Activated CD4-positive, CD25-positive, alpha-beta regulatory T cell treated with anti-CD3 and anti-CD28 coated beads, Interleukin-2, amount 50 U/mL, for 72 hours (primary cell): ENCODE data around the gene BTD.
"Not testable (repeated sequence)": the region's sequence is repeated elsewhere in the genome, so short reads cannot be mapped to it uniquely, and the experiment has no call there.

Source experiments
- DNase-seq: peaks from one replicate; pipeline ENCODE4 v3.0.0; 2021

Gene BTD, protein sequence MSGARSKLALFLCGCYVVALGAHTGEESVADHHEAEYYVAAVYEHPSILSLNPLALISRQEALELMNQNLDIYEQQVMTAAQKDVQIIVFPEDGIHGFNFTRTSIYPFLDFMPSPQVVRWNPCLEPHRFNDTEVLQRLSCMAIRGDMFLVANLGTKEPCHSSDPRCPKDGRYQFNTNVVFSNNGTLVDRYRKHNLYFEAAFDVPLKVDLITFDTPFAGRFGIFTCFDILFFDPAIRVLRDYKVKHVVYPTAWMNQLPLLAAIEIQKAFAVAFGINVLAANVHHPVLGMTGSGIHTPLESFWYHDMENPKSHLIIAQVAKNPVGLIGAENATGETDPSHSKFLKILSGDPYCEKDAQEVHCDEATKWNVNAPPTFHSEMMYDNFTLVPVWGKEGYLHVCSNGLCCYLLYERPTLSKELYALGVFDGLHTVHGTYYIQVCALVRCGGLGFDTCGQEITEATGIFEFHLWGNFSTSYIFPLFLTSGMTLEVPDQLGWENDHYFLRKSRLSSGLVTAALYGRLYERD

DNA sequence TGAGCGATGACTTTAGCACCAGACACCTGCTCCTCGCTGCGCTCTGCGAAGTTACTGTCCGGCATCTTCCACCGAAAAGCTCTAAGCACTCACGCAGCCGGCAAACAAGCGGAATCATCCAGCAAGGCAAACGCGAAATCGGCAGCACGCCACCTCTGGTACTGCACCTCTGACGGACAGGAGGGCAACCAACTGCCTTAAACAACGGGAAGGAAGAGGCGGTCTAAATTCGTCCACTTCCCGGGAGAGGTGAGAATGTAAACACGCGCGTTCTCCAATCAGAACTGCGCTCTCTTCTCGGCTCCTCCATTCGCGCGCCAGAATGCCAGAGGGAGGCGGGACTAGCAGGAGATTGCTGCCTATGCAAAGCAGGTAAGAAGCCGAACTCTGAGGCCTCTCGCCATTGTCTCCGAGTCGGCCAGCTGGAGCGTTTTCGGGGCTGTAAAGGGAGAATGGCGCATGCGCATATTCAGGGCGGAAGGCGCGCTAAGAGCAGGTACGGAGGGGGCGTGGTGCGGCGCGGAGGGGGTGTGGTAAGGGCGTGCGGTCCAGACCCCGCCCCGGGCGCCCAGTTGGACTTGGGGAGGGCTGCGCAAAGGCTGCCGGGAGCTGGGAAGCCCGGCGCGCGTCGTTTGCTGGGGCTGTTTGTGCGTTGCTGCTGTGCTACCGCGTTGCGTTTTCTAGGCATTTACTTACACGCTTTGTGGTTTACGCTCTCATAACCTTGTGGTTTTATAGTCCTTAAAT lies at the start of gene BTD, which contains the start of gene HACL1:
TSS of gene BTD (plus strand) at position 347 of the 747 bp plus-strand sequence. CDS start 33,695 bp downstream, outside the sequence.
TSS of gene HACL1 (minus strand) at position 171 of the 747 bp plus-strand sequence. CDS start at position 65, 106 bp downstream.
- peak; percentile 99 for DNase-seq

DNA sequence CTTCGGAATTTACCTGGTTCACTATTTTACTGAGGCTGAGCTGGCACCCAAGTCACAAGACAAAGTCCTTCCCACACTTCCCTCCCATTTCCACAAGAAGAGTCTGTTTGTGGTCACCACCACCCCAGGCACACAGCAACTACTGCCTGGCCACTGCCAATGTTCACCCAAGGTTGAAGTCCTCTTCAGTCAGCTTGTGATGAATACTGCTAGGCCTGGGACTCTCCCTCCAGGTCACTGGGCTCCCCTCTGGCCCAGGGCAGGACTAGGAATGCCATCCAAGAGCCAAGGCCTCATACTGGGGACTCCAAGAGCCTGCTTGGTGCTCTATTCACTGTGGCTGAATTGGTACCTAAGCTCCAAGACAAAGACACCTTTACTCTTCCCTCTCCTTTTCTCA lies 49.6 kb upstream of the BTD start:
- no peak for DNase-seq

DNA sequence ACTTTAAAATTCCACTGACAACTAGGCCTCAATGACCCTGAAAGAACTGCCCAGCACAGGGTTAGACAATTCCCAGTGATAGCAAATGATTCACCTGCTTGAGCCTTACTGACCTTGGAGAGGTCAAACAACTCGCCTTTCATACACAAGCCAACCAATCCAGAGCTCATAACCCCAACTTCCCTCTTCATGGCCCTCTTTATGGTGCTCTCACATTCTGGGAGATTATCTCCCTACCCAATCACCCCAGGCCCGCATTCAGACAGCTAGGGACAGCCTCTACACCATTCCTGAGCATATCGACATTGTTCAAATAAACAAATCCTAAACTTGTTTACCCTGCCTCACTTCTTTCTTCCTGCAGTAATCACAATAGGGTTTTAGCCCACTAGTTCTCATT lies 47.8 kb upstream of the BTD start:
- no peak for DNase-seq

DNA sequence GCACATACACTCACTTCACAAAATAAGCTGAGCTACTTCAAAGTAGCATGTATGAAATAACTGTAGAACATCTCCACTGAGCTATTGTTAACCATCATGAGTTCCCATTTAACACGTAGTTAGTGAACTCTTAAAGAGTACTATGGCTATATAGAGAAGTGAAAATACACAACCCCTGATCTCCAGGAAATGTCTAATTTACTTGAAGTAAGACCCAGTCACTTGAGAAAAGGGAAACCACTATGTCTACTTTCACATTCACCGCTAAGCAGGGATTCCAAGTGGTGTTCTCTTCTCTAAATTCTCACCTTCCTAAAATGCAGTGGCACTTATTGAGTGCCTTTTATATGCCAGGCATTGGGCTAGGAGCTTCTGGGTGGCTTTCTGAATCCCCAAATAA lies 45.0 kb upstream of the BTD start:
- no peak for DNase-seq

DNA sequence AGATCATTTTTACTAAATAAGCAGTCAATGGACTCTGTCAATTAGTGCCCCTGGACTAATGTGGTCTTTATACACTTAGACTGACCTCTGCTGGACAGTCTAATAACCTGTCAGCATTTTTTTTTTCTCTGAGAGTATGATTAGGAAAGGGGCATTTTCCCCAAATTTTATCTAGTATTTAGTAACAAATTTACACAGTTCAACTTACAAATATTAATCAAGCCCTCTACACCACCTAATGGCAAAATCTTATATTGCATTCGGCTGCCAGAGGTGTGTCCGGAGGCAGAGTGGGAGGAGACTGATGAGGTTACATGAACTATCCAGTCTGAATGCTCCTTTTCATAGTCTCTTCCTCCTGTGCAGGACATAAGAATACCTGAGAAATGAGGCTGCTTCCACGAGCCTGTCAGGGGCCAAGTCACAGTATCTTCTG lies 44.0 kb upstream of the BTD start:
- peak; percentile 42 for DNase-seq

DNA sequence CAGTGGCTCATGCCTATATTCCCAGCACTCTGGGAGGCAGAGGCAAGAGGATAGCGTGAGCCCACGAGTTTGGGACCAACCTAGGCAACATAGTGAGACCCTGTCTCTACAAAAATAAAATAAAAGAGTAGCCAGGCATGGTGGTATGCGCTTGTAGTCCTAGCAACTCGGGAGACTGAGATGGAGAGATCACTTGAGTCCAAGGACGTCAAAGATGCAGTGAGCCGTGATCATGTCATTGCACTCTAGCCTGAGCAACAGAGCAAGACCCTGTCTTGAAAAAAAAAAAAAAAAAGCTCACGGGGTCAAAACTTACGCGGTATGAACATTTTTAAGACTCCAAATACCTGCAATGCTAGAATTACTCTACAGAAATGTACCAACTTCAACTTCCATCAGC lies 43.0 kb upstream of the BTD start:
- DNase-seq = no peak

DNA sequence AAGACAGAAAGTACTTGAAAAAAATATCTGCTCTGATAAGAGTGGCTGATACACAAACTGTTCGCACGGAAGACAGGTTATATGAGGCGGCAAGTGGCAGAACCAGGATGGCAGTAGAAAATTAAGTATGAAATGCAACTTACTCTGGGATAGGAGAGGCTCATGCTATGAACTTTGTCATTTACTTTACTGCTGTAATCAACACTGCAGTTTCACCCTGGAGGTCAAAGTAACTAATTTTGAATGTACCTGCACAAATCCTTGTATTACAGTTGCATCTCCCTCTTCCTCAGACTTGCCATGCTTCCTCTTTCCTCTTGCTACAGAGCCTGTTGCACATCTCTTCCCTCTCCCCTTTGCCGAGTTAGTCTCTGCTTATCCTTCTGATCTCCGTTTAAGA lies 39.0 kb upstream of the BTD start:
- DNase-seq = no peak

DNA sequence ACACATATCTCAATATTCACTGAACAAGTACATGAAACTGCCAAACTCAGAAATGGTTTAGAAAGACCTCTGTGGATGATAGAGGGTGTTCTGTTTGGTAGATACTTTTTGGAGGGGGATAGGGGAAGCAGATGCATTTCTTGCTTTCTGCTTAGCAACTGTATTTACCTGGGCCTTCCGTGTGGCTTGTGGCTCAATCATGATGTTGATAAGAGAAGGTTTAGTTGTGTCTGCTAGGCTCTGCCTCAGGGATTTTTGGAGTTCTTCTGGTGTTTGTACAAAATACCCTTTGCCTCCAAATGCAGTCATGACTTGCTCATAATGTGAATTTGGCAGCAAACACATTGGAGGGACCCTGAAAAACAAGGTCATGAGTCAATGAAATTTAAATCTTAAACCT lies 38.4 kb upstream of the BTD start:
- DNase-seq = no peak

DNA sequence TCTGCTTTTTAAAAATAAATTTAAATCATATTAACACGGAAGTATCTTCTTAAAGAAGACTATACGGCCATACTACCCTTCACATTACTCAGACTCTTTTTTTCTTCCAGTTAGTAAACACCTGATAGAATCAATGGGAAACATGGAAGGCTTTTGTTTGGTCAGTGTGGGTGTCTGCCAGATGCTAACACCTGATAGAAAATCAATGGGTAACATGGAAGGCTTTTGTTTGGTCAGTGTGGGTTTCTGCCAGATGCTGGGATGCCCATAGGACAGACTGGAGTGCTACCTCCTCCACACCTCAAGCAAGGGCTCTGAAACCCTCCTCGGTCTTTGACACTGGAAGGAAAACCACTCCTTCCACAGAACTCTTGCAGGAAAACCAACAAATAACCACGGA lies 29.4 kb upstream of the BTD start:
- DNase-seq = no peak

DNA sequence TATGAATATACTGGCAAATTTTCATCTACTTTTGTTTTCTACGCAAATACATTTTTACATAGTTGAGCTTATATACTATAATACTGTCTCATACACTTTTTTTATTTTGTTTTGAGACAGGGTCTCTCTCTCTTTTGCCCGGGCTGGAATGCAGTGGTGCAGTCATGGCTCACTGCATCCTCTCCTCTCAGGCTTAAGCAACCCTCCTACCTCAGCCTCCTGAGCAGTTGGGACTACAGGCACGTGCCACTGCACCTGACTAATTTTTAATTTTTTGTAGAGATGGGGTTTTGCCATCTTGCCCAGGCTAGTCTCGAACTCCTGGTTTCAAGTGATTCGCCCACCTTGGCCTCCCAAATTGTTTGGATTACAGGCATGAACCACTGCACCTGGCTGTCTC lies 26.1 kb upstream of the BTD start:
- no peak for DNase-seq

DNA sequence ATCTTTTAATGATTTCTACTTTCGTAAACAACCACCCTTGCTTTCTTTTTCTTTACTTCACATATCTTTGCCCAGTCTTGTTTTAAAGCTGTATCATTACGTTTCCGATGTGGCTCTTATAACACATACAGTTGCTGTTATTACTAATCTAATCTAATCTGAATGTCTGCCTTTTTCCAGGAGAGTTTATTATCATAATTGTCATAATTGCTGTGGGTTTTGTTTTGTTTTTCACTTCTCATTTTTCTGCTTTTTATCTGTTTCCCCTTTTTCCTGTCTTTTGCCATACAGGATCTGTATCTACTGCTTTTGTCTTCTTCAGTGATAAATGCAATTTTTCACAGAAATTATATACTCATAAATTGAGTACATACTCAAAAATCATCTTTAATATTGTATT lies 25.1 kb upstream of the BTD start:
- DNase-seq = no peak

DNA sequence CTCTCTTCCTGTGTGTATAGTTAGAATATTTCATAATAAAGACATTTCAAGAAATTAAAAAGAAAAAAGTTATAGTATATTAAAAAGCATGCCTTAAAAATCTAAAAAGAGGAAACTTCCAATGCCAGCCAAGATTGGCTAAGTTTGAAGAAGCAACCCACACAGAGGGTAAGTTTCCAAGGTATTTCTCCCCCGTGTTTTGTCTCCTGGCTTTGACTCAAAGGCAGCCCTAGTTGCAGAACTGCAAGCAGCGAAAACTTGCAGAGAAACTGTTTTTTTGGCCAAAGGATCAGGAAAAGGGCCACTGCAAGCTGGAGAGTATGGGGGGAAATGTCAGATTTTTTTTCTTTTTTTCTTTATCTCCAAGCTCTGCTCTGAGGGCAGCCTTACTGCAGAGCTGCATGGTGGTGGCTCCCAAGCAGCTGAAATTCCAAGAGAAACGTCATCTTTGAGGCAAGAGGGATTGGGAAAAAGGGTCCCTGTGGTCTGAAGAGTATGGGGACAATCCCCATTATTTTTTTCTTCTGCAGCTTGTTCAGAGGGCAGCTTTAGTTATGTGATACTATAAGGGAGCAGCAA lies 23.2 kb upstream of the BTD start:
- no peak for DNase-seq

DNA sequence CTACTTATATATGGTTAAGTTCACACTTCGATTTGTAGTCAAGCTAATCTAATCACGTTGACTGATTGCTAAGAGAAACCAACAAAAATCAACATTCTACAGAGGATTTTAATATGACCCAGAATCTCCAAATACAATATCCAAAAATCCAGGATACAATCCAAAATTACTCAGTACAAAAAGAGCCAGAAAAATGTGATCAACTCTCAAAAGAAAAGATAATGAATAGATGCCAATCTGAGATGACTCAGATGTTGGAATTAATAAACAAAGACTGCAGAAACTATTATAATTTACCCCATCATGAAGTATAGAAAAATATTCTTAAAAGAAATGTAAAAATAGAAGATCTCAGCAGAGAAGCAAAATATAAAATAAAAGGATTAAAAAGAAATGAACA lies 22.5 kb upstream of the BTD start:
- DNase-seq = no peak

DNA sequence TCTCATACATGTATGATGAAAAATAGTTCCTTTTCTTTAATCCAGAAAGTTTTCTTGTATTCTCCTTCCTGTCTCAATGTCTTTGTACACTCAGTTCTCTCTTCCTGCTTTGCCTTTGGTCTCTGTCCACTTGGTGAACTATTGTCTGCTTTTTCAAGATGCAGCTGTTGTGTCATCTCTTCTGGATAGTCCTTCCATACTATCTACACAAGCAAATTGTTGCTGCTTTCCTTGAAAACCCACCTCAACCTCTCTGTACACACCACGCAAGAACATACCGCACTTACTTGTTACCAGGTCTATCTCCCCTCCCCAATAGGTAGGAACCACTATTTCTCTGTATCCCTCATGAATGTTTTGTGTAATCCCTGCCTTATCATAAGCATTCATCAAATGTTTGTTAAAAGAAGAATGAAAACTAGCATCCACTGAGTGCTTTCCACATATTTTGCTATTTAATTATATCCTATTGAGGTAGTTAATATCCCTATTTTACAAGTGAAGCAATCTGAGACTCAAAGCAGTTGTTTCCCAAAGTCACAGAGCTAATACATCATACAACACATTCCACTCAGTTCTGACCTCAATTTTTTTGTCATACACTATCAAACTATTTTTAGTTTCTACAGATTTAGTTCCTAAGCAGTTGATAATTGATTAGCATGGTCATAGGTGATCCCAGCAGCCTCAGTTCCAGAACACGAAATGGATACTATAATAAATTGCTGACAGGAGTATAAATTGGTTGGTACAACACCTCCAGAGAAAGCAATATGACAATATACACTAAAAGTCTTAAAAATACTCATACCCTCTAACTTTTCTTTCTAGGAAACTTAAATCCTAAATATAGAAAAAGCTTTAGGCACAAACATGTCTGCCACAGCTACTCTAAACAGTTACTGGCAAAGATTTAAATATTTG lies 19.8 kb upstream of the BTD start:
- no peak for DNase-seq

DNA sequence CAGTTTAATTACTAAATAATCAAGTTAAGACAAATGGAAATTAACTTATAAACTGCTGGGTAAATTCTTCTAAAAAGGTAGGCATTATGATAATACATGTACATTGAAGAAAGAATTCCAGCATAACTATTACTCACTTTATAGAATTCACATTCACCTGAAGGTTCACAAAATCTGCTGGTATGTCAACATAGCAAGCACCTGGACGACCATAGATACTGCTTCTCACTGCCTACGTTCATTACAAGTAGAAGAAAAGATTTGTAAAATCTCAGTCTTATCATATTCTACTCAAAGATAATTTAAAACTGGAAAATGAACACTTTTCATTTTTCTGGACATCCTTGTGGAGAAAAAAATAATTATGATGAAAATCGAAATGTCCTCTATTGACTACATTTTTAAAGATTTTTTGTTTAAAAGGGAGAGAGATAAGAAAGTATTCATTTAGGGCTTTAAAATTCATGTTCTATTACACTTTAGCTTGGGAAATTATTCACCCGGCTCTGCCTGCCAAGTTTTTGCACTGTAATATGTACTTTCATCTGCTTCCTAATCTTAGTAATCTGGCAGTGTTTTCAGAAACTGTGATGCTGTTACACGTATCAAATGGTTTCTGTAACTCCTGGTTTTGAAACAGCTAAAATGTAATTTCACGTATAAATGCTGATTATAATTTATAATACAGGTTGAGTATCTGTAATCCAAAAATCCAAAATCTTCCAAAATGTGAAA lies 16.3 kb upstream of the BTD start:
- DNase-seq = no peak

DNA sequence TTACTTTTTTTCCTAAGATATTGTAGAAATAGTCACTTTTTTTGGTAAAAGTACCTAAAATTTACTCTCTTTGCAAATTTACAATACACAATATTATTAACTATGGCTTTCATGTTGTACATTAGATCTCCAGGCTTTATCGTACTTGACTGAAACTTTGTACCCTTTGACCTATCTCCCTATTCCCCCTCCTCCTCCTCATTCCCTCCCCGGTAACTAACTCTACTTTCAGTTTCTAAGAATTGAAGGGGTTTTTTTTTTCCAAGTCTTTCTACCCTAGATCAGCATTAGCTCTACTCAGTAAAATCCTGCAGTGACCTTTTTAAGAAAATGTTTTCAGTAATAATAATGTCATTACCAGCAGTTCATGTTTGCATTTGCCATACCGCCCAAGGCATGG lies 10.3 kb upstream of the BTD start:
- no peak for DNase-seq

DNA sequence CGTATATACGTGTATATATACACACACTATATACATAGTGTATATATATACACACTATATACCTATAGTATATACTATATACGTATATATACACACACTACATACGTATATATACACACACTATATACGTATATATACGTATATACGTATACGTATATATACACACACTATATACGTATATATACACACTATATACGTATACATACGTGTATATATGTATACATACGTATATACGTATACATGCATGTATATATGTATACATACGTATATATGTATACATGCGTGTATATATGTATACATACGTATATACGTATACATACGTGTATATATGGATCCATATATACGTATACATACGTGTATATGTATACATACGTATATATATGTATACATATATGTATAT lies 9.6 kb upstream of the BTD start:
- DNase-seq = no peak

DNA sequence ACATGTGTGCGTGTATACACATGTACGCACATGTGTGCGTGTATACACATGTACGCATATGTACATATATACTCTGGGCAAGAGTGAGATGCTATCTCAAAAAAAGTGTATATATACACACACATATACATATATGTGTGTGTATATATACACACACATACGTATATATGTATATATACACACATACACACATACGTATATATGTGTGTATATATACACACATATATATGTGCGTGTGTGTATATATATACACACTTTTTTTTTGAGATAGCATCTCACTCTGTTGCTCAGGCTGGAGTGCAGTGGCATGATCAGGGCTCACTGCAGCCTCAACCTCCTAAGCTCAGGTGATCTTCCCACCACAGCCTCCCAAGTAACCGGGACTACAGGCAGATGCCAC lies 8.6 kb upstream of the BTD start:
- no peak for DNase-seq

DNA sequence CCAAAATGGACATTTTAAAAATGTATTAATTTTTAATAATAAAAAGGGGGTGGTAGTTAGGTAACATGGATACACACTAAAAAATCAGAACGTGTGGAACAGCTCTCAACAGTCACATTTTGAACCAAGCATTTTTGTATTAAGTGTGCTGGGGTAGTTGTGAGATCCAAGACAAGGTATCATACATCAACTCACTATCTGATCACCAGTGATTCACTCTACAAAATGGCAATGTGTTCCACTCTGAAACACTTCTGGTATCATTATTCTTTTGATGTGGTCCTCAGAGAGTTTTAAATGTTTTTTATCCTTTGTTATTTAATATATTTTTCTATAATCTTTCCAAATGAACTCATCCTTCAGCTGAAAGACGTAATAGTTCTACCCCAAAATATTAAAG lies 5.6 kb upstream of the BTD start:
- no peak for DNase-seq

DNA sequence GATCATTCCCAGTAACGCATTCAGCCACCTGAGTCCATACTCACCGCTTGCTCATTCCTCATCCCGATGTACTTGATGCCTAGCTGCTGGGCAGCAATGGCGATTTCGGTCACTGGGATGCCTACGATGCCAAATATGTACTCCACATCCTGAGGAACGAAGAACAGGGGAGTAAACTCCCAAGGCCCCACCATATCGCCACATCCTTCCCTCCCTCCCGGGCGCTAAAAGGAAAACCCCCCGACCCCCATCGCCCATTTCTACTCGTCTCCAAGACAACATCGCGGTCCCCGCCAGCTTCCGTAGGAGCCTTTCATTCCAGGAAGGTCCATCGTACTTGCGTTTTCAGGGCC lies 523 bp upstream of the BTD start:
- no peak for DNase-seq

DNA sequence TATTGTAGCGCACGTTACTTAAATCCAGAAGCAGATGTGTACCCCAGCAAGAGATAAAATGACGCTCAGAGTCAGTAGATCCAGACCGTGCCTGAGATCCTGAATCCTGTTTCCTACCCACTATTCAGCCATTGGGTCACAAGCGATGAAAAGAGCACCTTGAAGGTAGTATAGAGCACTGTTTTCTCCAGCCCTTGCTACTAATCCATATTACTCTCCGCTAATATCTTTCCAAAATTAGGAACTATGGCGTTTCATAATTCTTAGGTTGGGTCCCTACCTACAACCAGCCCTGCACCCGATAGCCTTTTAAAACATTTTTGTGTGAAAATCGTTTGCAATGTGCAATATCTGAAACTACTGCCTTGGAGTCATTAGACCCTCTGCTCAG lies 596 bp downstream of the BTD start:
- no peak for DNase-seq

DNA sequence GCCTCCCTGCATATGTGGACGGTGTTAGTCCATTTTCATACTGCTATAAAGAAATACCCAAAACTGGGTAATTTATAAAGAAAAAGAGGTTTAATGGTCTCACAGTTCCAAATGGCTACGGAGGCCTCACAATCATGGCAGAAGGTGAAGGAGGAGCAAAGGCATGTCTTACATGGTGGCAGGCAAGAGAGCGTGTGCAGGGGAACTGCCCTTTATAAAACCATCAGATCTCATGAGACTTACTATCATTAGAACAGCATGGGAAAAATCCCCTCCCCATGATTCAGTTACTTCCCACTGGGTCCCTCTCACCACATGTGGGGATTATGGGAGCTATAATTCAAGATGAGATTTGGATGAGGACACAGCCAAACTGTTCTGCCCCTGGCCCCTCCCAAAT lies 1.3 kb downstream of the BTD start:
- DNase-seq = not testable (repeated sequence)
